ENCODE results near the gene PLXNB1.
"Not testable (repeated sequence)": the region's sequence is repeated elsewhere in the genome, so short reads cannot be mapped to it uniquely, and the experiment has no call there.

The PLXNB1 gene

GRCh38 chr3:48403533-48404439 is 26.1 kb downstream of the PLXNB1 start:
- DNase-seq, result no peak

GRCh38 chr3:48402907-48403306 is 27.0 kb downstream of the PLXNB1 start:
- no peak for DNase-seq

- DNase-seq, result peak; percentile 89
Measured at GRCh38 chr3:48402281-48402732, 27.6 kb downstream of the PLXNB1 start.

GRCh38 chr3:48401434-48401901 is 28.4 kb downstream of the PLXNB1 start:
- DNase-seq, result not testable (repeated sequence)

- peak; percentile 53 for DNase-seq
Measured at GRCh38 chr3:48400824-48401433, 29.0 kb downstream of the PLXNB1 start.

GRCh38 chr3:48399387-48400172 is 30.3 kb downstream of the PLXNB1 start:
- no peak for DNase-seq

- no peak for DNase-seq
Measured at GRCh38 chr3:48398701-48399386, 31.0 kb downstream of the PLXNB1 start.

- DNase-seq, result no peak
Measured at GRCh38 chr3:48397767-48398681, 31.9 kb downstream of the PLXNB1 start.

GRCh38 chr3:48395714-48396113 is 34.2 kb downstream of the PLXNB1 start:
- no peak for DNase-seq

- DNase-seq, result no peak
Measured at GRCh38 chr3:48394391-48394790, 35.5 kb downstream of the PLXNB1 start.

- DNase-seq, result no peak
Measured at GRCh38 chr3:48388966-48389365, 40.9 kb downstream of the PLXNB1 start.

- DNase-seq, result no peak
Measured at GRCh38 chr3:48387634-48388033, 42.3 kb downstream of the PLXNB1 start.

GRCh38 chr3:48372862-48373435 is 56.9 kb downstream of the PLXNB1 start:
- no peak for DNase-seq

- DNase-seq, result no peak
Measured at GRCh38 chr3:48372377-48372770, 57.5 kb downstream of the PLXNB1 start.

- no peak for DNase-seq
Measured at GRCh38 chr3:48371651-48372376, 58.1 kb downstream of the PLXNB1 start, which contains the start of gene FBXW12. FBXW12 (plus strand) TSS chr3:48372219; CDS start chr3:48372768, 549 bp downstream.

GRCh38 chr3:48370333-48370713 is 59.6 kb downstream of the PLXNB1 start:
- DNase-seq, result no peak

- DNase-seq, result no peak
Measured at GRCh38 chr3:48369693-48370332, 60.1 kb downstream of the PLXNB1 start.

GRCh38 chr3:48367201-48367600 is 62.7 kb downstream of the PLXNB1 start:
- no peak for DNase-seq

GRCh38 chr3:48364840-48365239 is 65.0 kb downstream of the PLXNB1 start:
- DNase-seq, result no peak

- DNase-seq, result no peak
Measured at GRCh38 chr3:48361928-48362327, 68.0 kb downstream of the PLXNB1 start.
